SK-MEL-5 (cell line): Measurements from ENCODE around the gene DNAJC7. TPM values are rescaled to one million over a fixed set of nuclear protein-coding genes. Genes with fewer than 3 reads are reported as not detected.

Experiments
- DNase-seq: peaks from one replicate; pipeline ENCODE4 v3.0.0-alpha.2; 2016; ENCODE audit warnings: low read depth, low spot score
- in situ Hi-C: cut with HindIII; loops from 2 replicates; pipeline ENCODE4 v1.10.0; 2016; ENCODE audit warnings: low sequenced_read_pairs, high pct_unique_total_duplicates, low pct_unique_long_range_greater_than_20kb
- total RNA-seq: library from RNA; depleted of rRNA; stranded (reverse); fragments of >200 nt; shearing (Covaris generic); gene quantifications from 2 replicates; pipeline ENCODE4 v1.2.3, GENCODE V29; 2014

Gene DNAJC7
- total RNA-seq, 1 experiment from 2014 or later = 81.1 TPM

- DNase-seq = peak; percentile 52
- in situ Hi-C loops = no loop called here
These were observed 24.7 kb downstream of the DNAJC7 start for GRCh38 chr17:41992576-41992975.

GRCh38 chr17:41989702-41990419, 27.4 kb downstream of the DNAJC7 start:
- in situ Hi-C loops = no loop called here
- DNase-seq = no peak

DNA sequence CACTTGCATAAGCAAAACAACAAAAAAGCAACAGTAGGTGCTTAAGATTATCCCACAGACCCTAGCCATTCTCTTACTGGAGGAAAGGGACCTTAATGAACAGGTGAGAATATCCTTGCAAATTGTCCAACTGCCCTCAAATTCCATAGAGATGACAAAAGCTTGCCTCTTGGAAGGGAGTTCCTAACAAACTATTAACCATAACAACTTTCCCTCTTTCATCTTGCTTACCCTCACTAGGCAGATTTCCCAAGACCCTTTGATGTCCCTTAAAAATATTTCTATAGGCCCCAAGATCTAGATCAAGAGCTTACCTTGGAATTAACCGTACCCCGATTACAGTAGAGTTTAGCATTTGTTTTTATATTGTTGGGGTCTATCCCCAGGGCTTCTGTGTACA, 28.8 kb downstream of the DNAJC7 start:
- in situ Hi-C loops = no loop called here
- DNase-seq = no peak

GRCh38 chr17:41987642-41988041, 29.6 kb downstream of the DNAJC7 start:
- in situ Hi-C loops = no loop called here
- no peak for DNase-seq

DNA sequence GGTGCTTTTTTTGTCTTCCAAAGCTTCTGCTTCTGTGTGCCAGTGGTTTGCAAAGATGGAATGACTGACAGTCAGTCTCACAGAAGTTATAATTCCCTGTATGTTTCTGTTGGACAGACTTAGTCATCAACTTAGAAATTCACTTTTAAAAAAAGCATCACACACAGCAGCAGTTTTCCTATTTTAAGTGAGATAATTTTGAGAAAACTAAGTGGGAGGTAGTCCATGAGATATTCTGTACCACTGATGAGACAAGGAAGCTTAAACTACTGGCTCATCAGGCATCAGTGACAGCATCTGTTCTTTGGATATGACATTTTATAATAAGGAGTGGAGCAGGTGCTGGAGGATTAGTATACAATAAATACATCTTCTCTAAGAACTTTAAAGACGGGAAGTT, 30.6 kb downstream of the DNAJC7 start:
- no peak for DNase-seq
- in situ Hi-C loops = no loop called here

- no peak for DNase-seq
- in situ Hi-C loops = no loop called here
These were observed 31.3 kb downstream of the DNAJC7 start for GRCh38 chr17:41985919-41986318.

- no peak for DNase-seq
- in situ Hi-C loops = no loop called here
These were observed 32.8 kb downstream of the DNAJC7 start for GRCh38 chr17:41984454-41984853.

DNA sequence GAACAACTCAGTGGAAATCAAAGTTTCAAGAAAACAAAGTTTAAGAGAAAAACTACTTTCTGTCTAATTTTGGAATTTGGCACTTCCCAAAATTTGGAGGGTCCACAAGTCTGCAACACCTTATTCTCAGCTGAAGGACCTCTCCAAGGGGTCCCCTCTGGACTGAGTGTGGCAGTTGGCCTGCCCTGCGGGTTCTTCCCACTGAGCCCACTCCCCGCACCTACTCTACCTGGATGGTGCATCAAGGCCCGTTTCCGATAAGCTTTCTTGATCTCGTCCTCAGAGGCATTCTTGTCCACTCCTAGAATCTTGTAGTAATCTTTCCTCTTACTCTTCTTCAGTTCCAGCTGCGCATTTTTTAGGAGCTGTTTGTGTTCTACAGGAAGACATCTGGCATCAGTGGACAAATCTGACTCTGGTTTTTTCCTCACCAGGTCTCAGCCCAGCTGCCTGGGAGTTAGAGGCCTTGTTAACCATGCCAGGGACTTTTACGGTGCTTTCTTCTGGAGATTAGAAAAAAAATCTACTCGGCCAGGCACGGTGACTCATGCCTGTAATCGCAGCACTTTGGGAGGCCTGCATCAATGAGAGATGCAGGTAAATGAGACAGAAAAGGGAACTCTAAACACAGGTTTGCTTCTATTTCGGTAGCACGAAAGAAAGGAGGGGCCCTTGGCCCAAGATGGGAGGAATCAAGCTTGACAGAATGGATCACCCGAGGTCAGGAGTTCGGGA, 35.0 kb downstream of the DNAJC7 start:
- in situ Hi-C loops = no loop called here
- no peak for DNase-seq

GRCh38 chr17:41977991-41978390, 39.2 kb downstream of the DNAJC7 start:
- in situ Hi-C loops = no loop called here
- DNase-seq = no peak

- no peak for DNase-seq
- in situ Hi-C loops = no loop called here
These were observed 41.0 kb downstream of the DNAJC7 start for GRCh38 chr17:41976142-41976768.

GRCh38 chr17:41975099-41976083, 41.8 kb downstream of the DNAJC7 start:
- DNase-seq = no peak
- in situ Hi-C loops = no loop called here

GRCh38 chr17:41974658-41975057, 42.6 kb downstream of the DNAJC7 start:
- DNase-seq = no peak
- in situ Hi-C loops = no loop called here

- DNase-seq = no peak
- in situ Hi-C loops = no loop called here
These were observed 43.2 kb downstream of the DNAJC7 start for GRCh38 chr17:41974031-41974430.

GRCh38 chr17:41973408-41973811, 43.8 kb downstream of the DNAJC7 start:
- in situ Hi-C loops = no loop called here
- no peak for DNase-seq

- in situ Hi-C loops = no loop called here
- DNase-seq = no peak
These were observed 44.5 kb downstream of the DNAJC7 start for GRCh38 chr17:41972571-41973407.

- in situ Hi-C loops = no loop called here
- DNase-seq = no peak
These were observed 45.3 kb downstream of the DNAJC7 start for GRCh38 chr17:41971721-41972523.
